ENCODE measurements around the gene CDC42BPB.

CDC42BPB gene

GRCh38 chr14:103057372-103058163 is at the start of gene CDC42BPB:
TSS of gene CDC42BPB (minus strand) at chr14:103057549. CDS start at chr14:103057173, 376 bp downstream.
- DNase-seq, result peak; percentile 95

- DNase-seq, result no peak
Observed at GRCh38 chr14:103105580-103106150, 48.3 kb upstream of the CDC42BPB start.

GRCh38 chr14:103104654-103105452 is 47.5 kb upstream of the CDC42BPB start:
- peak; percentile 77 for DNase-seq

- DNase-seq, result no peak
Observed at GRCh38 chr14:103104389-103104653, 47.0 kb upstream of the CDC42BPB start.

- DNase-seq, result peak; percentile 84
Observed at GRCh38 chr14:103103461-103104388, 46.4 kb upstream of the CDC42BPB start.

- no peak for DNase-seq
Observed at GRCh38 chr14:103102689-103103260, 45.4 kb upstream of the CDC42BPB start.

- no peak for DNase-seq
Observed at GRCh38 chr14:103101963-103102688, 44.8 kb upstream of the CDC42BPB start.

- DNase-seq, result no peak
Observed at GRCh38 chr14:103101257-103101962, 44.1 kb upstream of the CDC42BPB start.

GRCh38 chr14:103100281-103101121 is 43.2 kb upstream of the CDC42BPB start:
- DNase-seq, result no peak

GRCh38 chr14:103099733-103100280 is 42.5 kb upstream of the CDC42BPB start:
- DNase-seq, result no peak

GRCh38 chr14:103099081-103099732 is 41.9 kb upstream of the CDC42BPB start:
- DNase-seq, result no peak

- no peak for DNase-seq
Observed at GRCh38 chr14:103097994-103098957, 40.9 kb upstream of the CDC42BPB start.

GRCh38 chr14:103097244-103097993 is 40.1 kb upstream of the CDC42BPB start:
- DNase-seq, result no peak

GRCh38 chr14:103096387-103096786 is 39.0 kb upstream of the CDC42BPB start:
- DNase-seq, result no peak

GRCh38 chr14:103095210-103095778 is 37.9 kb upstream of the CDC42BPB start:
- no peak for DNase-seq

- no peak for DNase-seq
Observed at GRCh38 chr14:103094406-103095209, 37.3 kb upstream of the CDC42BPB start, which contains the start of gene EXOC3L4. TSS of gene EXOC3L4 (plus strand) at chr14:103094725. CDS start at chr14:103100220, 5,495 bp downstream.
